ENCODE results near the gene PIH1D2. TPM values are rescaled to one million over a fixed set of nuclear protein-coding genes. Genes with fewer than 3 reads are reported as not detected.

The PIH1D2 gene
- polyA plus RNA-seq, 1 donor from 2014 or later = 4.7 TPM

DNA sequence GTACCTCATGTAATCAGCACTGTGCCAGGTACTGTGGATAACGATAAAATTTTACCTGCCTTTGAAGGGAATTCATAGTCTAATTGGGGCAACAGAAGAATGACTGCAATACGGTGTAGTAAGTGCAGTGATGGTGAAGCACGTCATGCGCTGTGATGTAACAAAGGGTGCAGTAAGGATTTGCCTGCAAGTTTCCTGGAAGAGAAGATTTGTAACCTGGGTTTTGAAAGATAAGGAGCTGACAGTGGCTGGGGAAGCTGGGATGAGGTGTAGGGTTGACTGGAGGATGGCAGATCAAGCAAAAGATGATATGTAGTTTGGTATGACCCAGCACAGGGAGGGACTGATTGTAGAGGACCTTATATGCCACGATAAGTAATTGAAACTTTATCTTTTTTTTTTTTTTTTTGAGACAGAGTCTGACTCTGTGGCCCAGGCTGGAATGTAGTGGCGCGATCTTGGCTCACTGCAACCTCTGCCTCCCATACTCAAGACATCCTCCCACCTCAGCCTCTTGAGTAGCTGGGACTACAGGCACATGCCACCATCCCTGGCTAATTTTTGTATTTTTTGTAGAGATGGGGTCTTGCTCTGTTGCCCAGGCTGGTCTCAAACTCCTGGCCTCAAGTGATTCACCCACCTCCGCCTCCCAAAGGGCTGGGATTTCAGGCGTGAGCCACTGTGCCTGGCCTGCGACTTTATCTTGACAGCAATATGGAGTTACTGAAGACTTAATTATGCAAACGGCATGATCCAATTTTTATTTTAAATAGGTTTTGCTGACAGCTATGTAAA, 24.1 kb upstream of the PIH1D2 start:
- H2AFZ ChIP-seq (ENCODE audit: low read depth, low read length) = no peak overlapping the region
- no peaks in the 10 kb centered on the region for H3K9me3 ChIP-seq (ENCODE audit: low read length)
- H4K20me1 ChIP-seq (ENCODE audit: insufficient read depth) = no peaks in the 10 kb centered on the region
- no peak overlapping the region for H3K4me3 ChIP-seq (ENCODE audit: low read length)
- no peak overlapping the region for H3K9ac ChIP-seq (ENCODE audit: low read length)
- H3K9me2 ChIP-seq (ENCODE audit: insufficient read depth, low read length) = no peaks in the 10 kb centered on the region
- no peak overlapping the region for H3K4me2 ChIP-seq (ENCODE audit: low read length)
- H3K36me3 ChIP-seq (ENCODE audit: insufficient read depth, low read length) = no peaks in the 10 kb centered on the region
- H3K79me2 ChIP-seq (replicated peaks; ENCODE audit: insufficient read depth, low read length) = no peaks in the 10 kb centered on the region
- no peak overlapping the region for H3K27ac ChIP-seq (ENCODE audit: low read length)
- no peaks in the 10 kb centered on the region for H3K27me3 ChIP-seq (ENCODE audit: insufficient read depth, low read depth, low read length)
- H3F3A ChIP-seq (ENCODE audit: insufficient read depth, low read length, poor library complexity, severe bottlenecking) = no peaks in the 10 kb centered on the region
- TF ChIP-seq EP300 (conservative IDR thresholded peaks at IDR 0.05; ENCODE audit: poor library complexity, severe bottlenecking) (no peak), MXI1 (conservative IDR thresholded peaks at IDR 0.05; ENCODE audit: poor library complexity, severe bottlenecking) (no peak), EZH2 (IDR thresholded peaks at IDR 0.05; ENCODE audit: borderline replicate concordance, insufficient read depth, low read length, poor library complexity, severe bottlenecking) (no peak), SMC3 (conservative IDR thresholded peaks at IDR 0.05; ENCODE audit: poor library complexity) (no peak), POLR2AphosphoS5 (IDR thresholded peaks at IDR 0.05) (no peak)
- TF ChIP-seq, protein P1, sequence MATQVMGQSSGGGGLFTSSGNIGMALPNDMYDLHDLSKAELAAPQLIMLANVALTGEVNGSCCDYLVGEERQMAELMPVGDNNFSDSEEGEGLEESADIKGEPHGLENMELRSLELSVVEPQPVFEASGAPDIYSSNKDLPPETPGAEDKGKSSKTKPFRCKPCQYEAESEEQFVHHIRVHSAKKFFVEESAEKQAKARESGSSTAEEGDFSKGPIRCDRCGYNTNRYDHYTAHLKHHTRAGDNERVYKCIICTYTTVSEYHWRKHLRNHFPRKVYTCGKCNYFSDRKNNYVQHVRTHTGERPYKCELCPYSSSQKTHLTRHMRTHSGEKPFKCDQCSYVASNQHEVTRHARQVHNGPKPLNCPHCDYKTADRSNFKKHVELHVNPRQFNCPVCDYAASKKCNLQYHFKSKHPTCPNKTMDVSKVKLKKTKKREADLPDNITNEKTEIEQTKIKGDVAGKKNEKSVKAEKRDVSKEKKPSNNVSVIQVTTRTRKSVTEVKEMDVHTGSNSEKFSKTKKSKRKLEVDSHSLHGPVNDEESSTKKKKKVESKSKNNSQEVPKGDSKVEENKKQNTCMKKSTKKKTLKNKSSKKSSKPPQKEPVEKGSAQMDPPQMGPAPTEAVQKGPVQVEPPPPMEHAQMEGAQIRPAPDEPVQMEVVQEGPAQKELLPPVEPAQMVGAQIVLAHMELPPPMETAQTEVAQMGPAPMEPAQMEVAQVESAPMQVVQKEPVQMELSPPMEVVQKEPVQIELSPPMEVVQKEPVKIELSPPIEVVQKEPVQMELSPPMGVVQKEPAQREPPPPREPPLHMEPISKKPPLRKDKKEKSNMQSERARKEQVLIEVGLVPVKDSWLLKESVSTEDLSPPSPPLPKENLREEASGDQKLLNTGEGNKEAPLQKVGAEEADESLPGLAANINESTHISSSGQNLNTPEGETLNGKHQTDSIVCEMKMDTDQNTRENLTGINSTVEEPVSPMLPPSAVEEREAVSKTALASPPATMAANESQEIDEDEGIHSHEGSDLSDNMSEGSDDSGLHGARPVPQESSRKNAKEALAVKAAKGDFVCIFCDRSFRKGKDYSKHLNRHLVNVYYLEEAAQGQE (IDR thresholded peaks at IDR 0.05; ENCODE audit: borderline replicate concordance) = no peak
- TF ChIP-seq, protein P2, sequence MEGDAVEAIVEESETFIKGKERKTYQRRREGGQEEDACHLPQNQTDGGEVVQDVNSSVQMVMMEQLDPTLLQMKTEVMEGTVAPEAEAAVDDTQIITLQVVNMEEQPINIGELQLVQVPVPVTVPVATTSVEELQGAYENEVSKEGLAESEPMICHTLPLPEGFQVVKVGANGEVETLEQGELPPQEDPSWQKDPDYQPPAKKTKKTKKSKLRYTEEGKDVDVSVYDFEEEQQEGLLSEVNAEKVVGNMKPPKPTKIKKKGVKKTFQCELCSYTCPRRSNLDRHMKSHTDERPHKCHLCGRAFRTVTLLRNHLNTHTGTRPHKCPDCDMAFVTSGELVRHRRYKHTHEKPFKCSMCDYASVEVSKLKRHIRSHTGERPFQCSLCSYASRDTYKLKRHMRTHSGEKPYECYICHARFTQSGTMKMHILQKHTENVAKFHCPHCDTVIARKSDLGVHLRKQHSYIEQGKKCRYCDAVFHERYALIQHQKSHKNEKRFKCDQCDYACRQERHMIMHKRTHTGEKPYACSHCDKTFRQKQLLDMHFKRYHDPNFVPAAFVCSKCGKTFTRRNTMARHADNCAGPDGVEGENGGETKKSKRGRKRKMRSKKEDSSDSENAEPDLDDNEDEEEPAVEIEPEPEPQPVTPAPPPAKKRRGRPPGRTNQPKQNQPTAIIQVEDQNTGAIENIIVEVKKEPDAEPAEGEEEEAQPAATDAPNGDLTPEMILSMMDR (IDR thresholded peaks at IDR 0.05; ENCODE audit: poor library complexity, severe bottlenecking) = no peak

DNA sequence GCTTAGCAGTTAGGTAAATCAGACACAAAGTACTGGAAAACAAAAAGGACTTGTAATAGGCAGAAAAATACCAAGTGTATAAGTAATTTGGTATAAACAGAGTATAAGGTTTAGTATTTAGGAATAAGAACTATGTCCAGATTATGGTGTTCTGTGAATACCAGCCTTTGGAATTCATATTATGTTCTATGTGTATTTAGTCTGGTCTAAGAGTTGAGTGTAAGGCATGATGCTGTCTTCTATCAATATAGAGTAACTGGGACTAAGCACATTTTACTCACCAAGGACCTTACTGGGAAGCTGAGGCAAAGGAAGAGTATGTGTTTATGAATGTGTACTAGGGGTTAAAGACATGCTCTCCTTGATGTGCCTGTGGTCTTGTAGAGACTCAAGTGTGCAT, 22.4 kb upstream of the PIH1D2 start:
- H3K4me2 ChIP-seq (ENCODE audit: low read length) = no peak overlapping the region

More for the DNA sequence above, 22.4 kb upstream of the PIH1D2 start:
- TF ChIP-seq RAD21 (conservative IDR thresholded peaks at IDR 0.05) (no peak), EP300 (conservative IDR thresholded peaks at IDR 0.05; ENCODE audit: poor library complexity, severe bottlenecking) (no peak), EZH2 (IDR thresholded peaks at IDR 0.05; ENCODE audit: borderline replicate concordance, insufficient read depth, low read length, poor library complexity, severe bottlenecking) (no peak), POLR2AphosphoS5 (IDR thresholded peaks at IDR 0.05) (no peak), TAF1 (IDR thresholded peaks at IDR 0.05; ENCODE audit: low read depth) (no peak), SMC3 (conservative IDR thresholded peaks at IDR 0.05; ENCODE audit: poor library complexity) (no peak), MXI1 (conservative IDR thresholded peaks at IDR 0.05; ENCODE audit: poor library complexity, severe bottlenecking) (no peak)
- TF ChIP-seq, protein P1 (IDR thresholded peaks at IDR 0.05; ENCODE audit: borderline replicate concordance) = no peak
- TF ChIP-seq, protein P2 (IDR thresholded peaks at IDR 0.05; ENCODE audit: poor library complexity, severe bottlenecking) = no peak
- Histone ChIP-seq H4K20me1 (ENCODE audit: insufficient read depth) (no peaks in the 10 kb centered on the region), H3K79me2 (replicated peaks; ENCODE audit: insufficient read depth, low read length) (no peaks in the 10 kb centered on the region), H3K9me3 (ENCODE audit: low read length) (no peaks in the 10 kb centered on the region), H3K9me2 (ENCODE audit: insufficient read depth, low read length) (no peaks in the 10 kb centered on the region), H3K36me3 (ENCODE audit: insufficient read depth, low read length) (no peaks in the 10 kb centered on the region), H3F3A (ENCODE audit: insufficient read depth, low read length, poor library complexity, severe bottlenecking) (no peaks in the 10 kb centered on the region), H3K9ac (ENCODE audit: low read length) (no peak overlapping the region), H2AFZ (ENCODE audit: low read depth, low read length) (no peak overlapping the region), H3K27me3 (ENCODE audit: insufficient read depth, low read depth, low read length) (no peaks in the 10 kb centered on the region), H3K27ac (ENCODE audit: low read length) (no peak overlapping the region), H3K4me3 (ENCODE audit: low read length) (no peak overlapping the region)
